ENCODE measurements around the gene VIPAS39. TPM values are rescaled to one million over a fixed set of nuclear protein-coding genes. Genes with fewer than 3 reads are reported as not detected.

The VIPAS39 gene
- total and polyA plus RNA-seq, 9 of the 15 experiments (the other 6 are each of a cell fraction or from before 2014, with no cell fraction given) = 5.7 to 25.6 (median 9.9) TPM

- no peak for TF ChIP-seq RERE (CRISPR knock-in tag; IDR thresholded peaks at IDR 0.05; ENCODE audit: borderline replicate concordance)
- no peak for TF ChIP-seq FOXJ2 (tag; IDR thresholded peaks at IDR 0.05)
- TF ChIP-seq ZNF354B (CRISPR knock-in tag; IDR thresholded peaks at IDR 0.05) = no peak
- no peak for TF ChIP-seq ZNF384 (IDR thresholded peaks at IDR 0.05; ENCODE audit: low read depth, low read length)
- no peak for TF ChIP-seq ZNF239 (CRISPR knock-in tag; IDR thresholded peaks at IDR 0.05)
- TF ChIP-seq, protein P1, sequence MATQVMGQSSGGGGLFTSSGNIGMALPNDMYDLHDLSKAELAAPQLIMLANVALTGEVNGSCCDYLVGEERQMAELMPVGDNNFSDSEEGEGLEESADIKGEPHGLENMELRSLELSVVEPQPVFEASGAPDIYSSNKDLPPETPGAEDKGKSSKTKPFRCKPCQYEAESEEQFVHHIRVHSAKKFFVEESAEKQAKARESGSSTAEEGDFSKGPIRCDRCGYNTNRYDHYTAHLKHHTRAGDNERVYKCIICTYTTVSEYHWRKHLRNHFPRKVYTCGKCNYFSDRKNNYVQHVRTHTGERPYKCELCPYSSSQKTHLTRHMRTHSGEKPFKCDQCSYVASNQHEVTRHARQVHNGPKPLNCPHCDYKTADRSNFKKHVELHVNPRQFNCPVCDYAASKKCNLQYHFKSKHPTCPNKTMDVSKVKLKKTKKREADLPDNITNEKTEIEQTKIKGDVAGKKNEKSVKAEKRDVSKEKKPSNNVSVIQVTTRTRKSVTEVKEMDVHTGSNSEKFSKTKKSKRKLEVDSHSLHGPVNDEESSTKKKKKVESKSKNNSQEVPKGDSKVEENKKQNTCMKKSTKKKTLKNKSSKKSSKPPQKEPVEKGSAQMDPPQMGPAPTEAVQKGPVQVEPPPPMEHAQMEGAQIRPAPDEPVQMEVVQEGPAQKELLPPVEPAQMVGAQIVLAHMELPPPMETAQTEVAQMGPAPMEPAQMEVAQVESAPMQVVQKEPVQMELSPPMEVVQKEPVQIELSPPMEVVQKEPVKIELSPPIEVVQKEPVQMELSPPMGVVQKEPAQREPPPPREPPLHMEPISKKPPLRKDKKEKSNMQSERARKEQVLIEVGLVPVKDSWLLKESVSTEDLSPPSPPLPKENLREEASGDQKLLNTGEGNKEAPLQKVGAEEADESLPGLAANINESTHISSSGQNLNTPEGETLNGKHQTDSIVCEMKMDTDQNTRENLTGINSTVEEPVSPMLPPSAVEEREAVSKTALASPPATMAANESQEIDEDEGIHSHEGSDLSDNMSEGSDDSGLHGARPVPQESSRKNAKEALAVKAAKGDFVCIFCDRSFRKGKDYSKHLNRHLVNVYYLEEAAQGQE (IDR thresholded peaks at IDR 0.05; ENCODE audit: borderline replicate concordance) = no peak
- TF ChIP-seq, protein P1 (CRISPR knock-in tag; IDR thresholded peaks at IDR 0.05; ENCODE audit: low read depth) = no peak
- no peak for TF ChIP-seq CUX1 (CRISPR knock-in tag; IDR thresholded peaks at IDR 0.05)
These were observed at the start of gene VIPAS39, which contains the start of gene AHSA1 (continued) for GRCh38 chr14:77457522-77458248.
